ENCODE data around the gene RBM18.

- TF ChIP-seq CTCF (IDR thresholded peaks at IDR 0.05; ENCODE audit: low read depth, low read length): no peak
- no peak for TF ChIP-seq EZH2phosphoT487 (IDR thresholded peaks at IDR 0.05; ENCODE audit: low read depth)
These were observed 66.8 kb downstream of the RBM18 start for GRCh38 chr9:122197882-122198281.

Measured in OCI-LY3 (cell line).